Measurements from ENCODE around the gene SLC66A3.

- TF ChIP-seq EZH2 (IDR thresholded peaks at IDR 0.05; ENCODE audit: insufficient read depth, poor library complexity, severe bottlenecking) (no peak), EZH2phosphoT487 (IDR thresholded peaks at IDR 0.05; ENCODE audit: insufficient read depth, low read depth) (no peak)
These were observed 20.1 kb downstream of the SLC66A3 start for GRCh38 chr2:11175293-11175795.

All from GM23248 (cell line).